WERI-Rb-1 (cell line): ENCODE data around the gene HCRTR1.

Experiments used
- DNase-seq: peaks from one replicate; pipeline ENCODE4 v3.0.0-alpha.2; 2020
- H3K27ac ChIP-seq: fragments of 250-450 bp; sonication (Bioruptor Pico); 2 replicates; pipeline ENCODE4 v1.5.1; 2020; ENCODE audit warnings: mild to moderate bottlenecking, moderate library complexity
- H3K27me3 ChIP-seq: fragments of 250-450 bp; sonication (Bioruptor Pico); 2 replicates; pipeline ENCODE4 v1.5.1; 2021; ENCODE audit warnings: mild to moderate bottlenecking, low read depth, moderate library complexity; ENCODE audit not compliant: insufficient read depth, severe bottlenecking
- H3K36me3 ChIP-seq: fragments of 250-450 bp; sonication (Bioruptor Pico); 2 replicates; pipeline ENCODE4 v1.5.1; 2020; ENCODE audit warnings: mild to moderate bottlenecking, moderate library complexity
- H3K4me3 ChIP-seq: 2 replicates; pipeline ENCODE4 v1.5.1; 2011; ENCODE audit warnings: low read depth, mild to moderate bottlenecking, control low read depth, low read length
- H3K9me3 ChIP-seq: fragments of 250-450 bp; sonication (Bioruptor Pico); 2 replicates; pipeline ENCODE4 v1.5.1; 2021; ENCODE audit warnings: mild to moderate bottlenecking, moderate library complexity; ENCODE audit not compliant: severe bottlenecking
- CTCF ChIP-seq: IDR thresholded peaks from 2 replicates; pipeline ENCODE4 v1.5.1; 2011; ENCODE audit warnings: low read depth, mild to moderate bottlenecking, control low read depth, inconsistent platforms, low read length

HCRTR1 gene

GRCh38 chr1:31660871-31661455, 43.5 kb downstream of the HCRTR1 start:
- TF ChIP-seq CTCF = no peak
- Histone ChIP-seq H3K9me3 (no peaks in the 10 kb centered on the region), H3K36me3 (peaks cover 11% of the 10 kb centered on the region; the same call in 1 of the 2 replicates), H3K27ac (no peak overlapping the region), H3K27me3 (no peaks in the 10 kb centered on the region), H3K4me3 (no peak overlapping the region)
- no peak for DNase-seq

GRCh38 chr1:31661856-31662255, 44.4 kb downstream of the HCRTR1 start:
- Histone ChIP-seq H3K36me3 (peaks cover 11% of the 10 kb centered on the region; the same call in 1 of the 2 replicates), H3K27me3 (no peaks in the 10 kb centered on the region), H3K27ac (no peak overlapping the region), H3K9me3 (no peaks in the 10 kb centered on the region), H3K4me3 (no peak overlapping the region)
- no peak for DNase-seq
- TF ChIP-seq CTCF = no peak

- no peak for DNase-seq
- Histone ChIP-seq H3K27ac (no peak overlapping the region), H3K36me3 (peaks cover 10% of the 10 kb centered on the region; the same call in 1 of the 2 replicates), H3K27me3 (no peaks in the 10 kb centered on the region), H3K9me3 (no peaks in the 10 kb centered on the region), H3K4me3 (no peak overlapping the region)
- TF ChIP-seq CTCF = no peak
Measured at GRCh38 chr1:31662463-31662862, 45.0 kb downstream of the HCRTR1 start.

- peak; percentile 91 for TF ChIP-seq CTCF
- H3K4me3 ChIP-seq = no peak overlapping the region
- DNase-seq = peak; percentile 48
- no peaks in the 10 kb centered on the region for H3K9me3 ChIP-seq
- peak overlapping the region; percentile 26; the same call in 1 of the 2 replicates for H3K27ac ChIP-seq
- H3K27me3 ChIP-seq = no peaks in the 10 kb centered on the region
- 0 out of 2 replicates have a peak, but pooled peaks cover 4% of the 10 kb centered on the region for H3K36me3 ChIP-seq
Measured at GRCh38 chr1:31663622-31664452, 46.3 kb downstream of the HCRTR1 start.

- Histone ChIP-seq H3K4me3 (no peak overlapping the region), H3K27me3 (no peaks in the 10 kb centered on the region), H3K27ac (no peak overlapping the region; the same call in 1 of the 2 replicates), H3K36me3 (0 out of 2 replicates have a peak, but pooled peaks cover 4% of the 10 kb centered on the region), H3K9me3 (no peaks in the 10 kb centered on the region)
- no peak for DNase-seq
- TF ChIP-seq CTCF = no peak
Measured at GRCh38 chr1:31664528-31664927, 47.0 kb downstream of the HCRTR1 start.
